Muscle of arm (tissue), 12 donors: ENCODE results near the gene TNF. TPM values are rescaled to one million over a fixed set of nuclear protein-coding genes. Genes with fewer than 3 reads are reported as not detected.
"Not testable (repeated sequence)": the region's sequence is repeated elsewhere in the genome, so short reads cannot be mapped to it uniquely, and the experiment has no call there.

ENCODE experiments used
- DNase-seq: peaks from one replicate; pipeline ENCODE4 v3.0.0-alpha.2; 2013
- polyA plus RNA-seq, 12 donors: library from polyadenylated mRNA; unstranded; fragments of 120-200 nt; gene quantifications; one replicate each; pipeline ENCODE4 v1.2.1, GENCODE V29; 2013; ENCODE audit not compliant: insufficient read length in 12 of 12

TNF gene
- polyA plus RNA-seq, 12 donors = 0.11 to 1.5 (median 0.33) TPM; not detected in 3

DNA sequence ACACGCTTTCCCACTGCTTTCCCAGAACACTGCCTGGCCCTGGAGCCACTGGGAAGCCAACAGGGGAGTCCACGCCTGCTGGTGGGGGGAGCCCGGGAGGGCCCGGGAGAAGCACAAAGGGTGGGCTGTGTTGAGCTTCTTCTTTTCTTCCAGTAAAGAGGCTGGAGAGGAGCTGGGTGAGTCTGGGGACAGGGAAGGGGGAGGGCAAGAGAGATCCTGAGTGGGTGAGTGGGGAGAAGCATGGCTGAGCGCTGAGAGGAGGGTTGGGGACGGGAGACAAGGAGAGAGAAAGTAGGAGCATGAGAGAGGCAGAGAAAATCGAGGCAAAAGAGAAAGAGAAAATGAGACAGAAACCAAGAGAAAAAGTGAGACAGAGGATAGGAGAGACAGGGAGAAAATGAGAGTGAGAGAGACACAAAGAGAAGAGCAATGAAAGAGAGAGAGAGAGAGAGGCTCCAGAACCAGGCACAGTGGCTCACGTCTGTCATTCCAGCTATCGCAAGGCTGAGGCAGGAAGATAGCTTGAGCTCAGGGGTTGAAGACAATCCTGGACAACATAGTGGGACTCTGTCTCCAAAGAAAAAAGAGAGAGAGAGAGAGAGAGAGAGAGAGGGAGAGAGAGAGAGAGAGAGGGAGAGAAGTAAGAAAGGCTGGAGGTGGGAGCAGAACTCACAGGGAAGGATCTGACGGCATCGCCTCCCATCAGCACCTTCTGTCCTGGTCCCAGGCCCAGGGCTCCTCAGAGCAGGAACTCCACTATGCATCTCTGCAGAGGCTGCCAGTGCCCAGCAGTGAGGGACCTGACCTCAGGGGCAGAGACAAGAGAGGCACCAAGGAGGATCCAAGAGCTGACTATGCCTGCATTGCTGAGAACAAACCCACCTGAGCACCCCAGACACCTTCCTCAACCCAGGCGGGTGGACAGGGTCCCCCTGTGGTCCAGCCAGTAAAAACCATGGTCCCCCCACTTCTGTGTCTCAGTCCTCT, 12.7 kb downstream of the TNF start:
- DNase-seq = no peak

GRCh38 chr6:31588871-31589650, 13.7 kb downstream of the TNF start:
- no peak for DNase-seq

- DNase-seq = not testable (repeated sequence)
Measured at GRCh38 chr6:31590691-31591090, 15.3 kb downstream of the TNF start.

GRCh38 chr6:31592396-31592771, 17.0 kb downstream of the TNF start:
- DNase-seq = no peak

GRCh38 chr6:31597006-31597405, 21.6 kb downstream of the TNF start:
- no peak for DNase-seq

GRCh38 chr6:31607317-31607716, 32.0 kb downstream of the TNF start:
- no peak for DNase-seq

DNA sequence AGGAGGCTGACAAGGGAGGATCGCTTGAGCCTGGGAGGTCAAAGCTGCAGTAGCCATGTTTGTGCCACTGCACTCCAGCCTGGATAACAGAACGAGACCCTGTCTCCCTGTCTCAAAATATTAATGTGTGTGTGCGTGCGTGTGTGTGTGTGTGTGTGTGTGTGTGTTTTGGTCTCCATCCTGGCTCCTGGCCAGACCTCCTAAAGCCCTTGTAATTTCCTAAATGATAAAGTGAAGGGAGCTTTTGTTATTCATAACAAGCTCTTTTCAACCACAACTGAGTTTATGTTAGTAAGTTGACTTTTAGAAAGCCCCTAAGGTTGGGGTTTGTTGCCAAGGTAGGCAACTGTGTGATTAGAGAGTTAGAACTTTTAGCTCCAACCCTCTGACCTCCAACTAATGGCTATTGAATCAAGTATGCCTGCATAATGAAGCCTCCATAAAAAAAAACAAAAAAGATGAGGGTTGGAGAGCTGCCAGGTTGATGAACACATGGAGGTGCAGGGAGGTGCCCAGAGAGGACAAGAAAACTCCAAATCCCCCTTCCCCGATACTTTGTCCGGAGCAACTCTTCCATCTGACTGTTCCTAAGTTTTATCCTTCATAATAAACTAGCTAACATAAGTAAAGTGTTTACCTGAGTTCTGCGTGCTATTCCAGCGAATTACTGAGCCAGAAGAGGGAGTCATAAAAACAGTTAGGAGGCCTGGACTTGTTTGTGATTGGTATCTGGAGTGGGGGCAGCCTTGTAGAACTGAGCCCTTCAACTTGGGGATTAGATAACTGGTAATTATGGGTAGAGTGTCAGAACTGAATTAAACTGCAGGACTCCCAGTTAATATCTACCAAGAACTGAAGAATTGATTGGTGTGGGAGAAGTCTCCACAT, 34.4 kb downstream of the TNF start:
- DNase-seq = no peak

DNA sequence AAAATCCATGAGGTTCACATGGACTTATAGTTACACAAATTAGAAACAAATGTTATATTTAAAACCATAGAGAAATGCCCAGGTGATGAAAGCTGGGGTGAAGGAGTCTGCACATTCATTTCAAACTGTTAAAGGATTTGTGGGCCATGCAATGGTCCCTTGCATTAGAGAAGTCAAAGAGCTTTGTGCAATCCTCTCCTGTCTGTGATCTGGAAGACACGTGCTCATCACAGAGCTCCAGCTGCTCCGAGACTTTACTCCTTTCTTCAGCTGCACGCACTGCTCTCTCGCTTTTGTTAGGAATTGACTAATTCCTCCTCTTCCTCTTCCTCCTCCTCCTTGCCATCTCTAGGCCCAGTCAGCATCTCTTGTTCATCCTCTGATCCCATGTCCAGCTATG, 35.6 kb downstream of the TNF start:
- no peak for DNase-seq

- DNase-seq = no peak
Measured at GRCh38 chr6:31614075-31614619, 38.8 kb downstream of the TNF start.

GRCh38 chr6:31614684-31615578, 39.6 kb downstream of the TNF start, which contains the start of gene AIF1:
TSS of gene AIF1 (plus strand) at chr6:31615234. CDS start at chr6:31615330, 96 bp downstream.
- no peak for DNase-seq

DNA sequence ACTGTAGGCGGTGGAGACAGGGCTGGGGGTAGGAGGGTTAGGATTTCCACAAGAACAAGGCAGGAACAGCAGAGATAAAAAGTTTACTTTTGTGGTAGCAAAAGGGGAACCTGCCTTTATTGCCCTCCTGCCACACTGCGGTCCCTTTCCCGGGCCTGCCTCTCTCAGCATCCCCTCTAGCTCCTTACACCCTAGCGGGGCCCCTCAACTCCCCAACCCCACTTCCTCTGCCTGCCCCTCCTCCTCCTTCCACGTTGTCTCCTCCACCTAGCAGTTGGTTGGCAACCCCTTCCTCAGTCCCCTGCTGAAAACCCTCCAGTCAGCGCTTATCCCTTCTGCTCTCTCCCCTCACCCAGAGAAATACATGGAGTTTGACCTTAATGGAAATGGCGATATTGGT, 40.4 kb downstream of the TNF start:
- no peak for DNase-seq

- no peak for DNase-seq
Measured at GRCh38 chr6:31617010-31617409, 41.6 kb downstream of the TNF start.

- DNase-seq = peak; percentile 99
Measured at GRCh38 chr6:31619805-31620585, 44.6 kb downstream of the TNF start.

DNA sequence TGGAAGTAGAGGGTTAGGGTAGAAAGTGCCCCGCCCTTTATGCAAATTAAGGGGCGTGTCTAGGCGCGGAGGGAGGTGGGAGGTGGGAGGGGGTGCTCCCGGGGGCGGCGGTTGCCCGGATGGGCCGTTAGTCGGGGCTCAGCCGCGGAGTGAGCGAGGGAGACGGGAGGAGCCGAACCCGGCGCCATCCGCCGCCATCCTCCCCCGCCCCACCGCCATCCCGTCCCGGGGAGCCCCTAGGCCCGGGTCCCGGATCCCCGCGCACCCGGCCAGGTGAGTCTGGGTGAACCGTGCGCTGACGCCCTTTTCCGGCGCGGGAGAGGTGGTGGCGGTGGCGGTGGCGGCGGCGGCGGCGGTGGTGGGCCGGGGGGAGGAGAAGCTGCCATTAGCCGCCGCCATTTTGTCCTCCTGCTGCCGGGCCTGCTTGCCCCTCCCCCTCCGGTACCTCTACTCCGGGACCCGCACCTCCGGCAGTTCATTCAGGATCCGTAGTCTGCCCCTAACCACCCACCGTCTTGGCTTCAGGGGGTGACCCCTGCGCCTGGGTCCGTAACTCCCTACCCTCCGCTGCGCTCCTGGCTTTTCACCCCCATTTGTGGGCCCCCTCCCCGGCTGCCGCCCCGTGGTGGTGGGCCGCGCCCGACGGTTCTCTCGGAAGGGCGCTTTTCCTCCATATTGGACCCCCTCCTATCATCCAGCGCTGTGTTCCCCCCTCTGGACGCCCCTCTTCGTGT, 45.4 kb downstream of the TNF start, which contains the start of gene PRRC2A:
PRRC2A (plus strand) TSS at position 130 of the 734 bp plus-strand sequence. CDS start 2,075 bp downstream, outside the sequence.
- peak; percentile 73 for DNase-seq

DNA sequence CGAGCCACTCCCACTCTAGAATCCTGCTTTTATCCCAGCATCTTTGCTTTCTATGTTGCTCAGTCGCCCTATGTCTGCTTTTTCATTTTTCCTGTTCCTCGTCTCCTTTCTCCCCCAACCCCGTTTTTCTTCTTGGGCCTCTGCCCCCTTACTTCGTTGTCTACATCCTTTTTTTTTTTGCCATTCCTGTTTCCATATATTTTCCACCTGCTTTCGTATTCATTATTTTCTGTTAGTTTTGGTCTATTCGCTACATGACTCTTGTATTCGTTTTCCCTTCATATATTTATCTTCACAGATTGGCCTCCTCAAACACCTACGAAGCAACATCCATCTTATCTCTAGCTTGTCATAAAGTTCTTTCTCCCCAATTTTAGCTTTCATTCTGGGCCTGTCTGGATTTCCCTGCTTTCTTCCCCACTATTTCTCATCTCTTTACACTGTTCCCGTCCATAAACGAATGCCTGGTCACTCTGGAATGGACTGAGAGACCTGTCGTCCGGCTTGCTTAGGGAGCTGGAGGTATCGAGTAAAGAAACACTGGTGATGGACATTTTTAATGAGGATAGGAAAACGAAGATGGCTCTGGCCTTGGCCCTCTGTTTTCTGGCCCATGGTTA, 46.1 kb downstream of the TNF start:
- DNase-seq = no peak

DNA sequence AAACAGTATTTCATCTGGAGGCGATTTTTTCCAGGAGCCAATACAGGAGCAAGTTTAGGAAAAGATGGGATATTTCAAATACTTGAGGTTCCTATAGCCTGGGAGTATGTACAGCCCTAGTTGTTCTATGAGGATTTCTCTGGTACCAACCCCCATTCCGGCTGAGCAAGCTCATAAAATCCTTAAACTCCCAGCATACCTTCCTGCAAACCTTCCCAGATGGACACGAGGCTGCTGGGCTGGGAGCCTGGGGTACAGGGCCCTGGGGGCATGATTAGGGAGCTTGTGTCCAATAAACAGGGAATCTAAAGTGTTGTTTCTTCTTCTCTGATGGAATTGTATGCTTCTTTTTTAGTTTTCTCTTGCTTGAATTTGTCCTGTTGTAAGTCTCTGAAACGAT, 46.6 kb downstream of the TNF start:
- no peak for DNase-seq

GRCh38 chr6:31622684-31623091, 47.3 kb downstream of the TNF start:
- no peak for DNase-seq

DNA sequence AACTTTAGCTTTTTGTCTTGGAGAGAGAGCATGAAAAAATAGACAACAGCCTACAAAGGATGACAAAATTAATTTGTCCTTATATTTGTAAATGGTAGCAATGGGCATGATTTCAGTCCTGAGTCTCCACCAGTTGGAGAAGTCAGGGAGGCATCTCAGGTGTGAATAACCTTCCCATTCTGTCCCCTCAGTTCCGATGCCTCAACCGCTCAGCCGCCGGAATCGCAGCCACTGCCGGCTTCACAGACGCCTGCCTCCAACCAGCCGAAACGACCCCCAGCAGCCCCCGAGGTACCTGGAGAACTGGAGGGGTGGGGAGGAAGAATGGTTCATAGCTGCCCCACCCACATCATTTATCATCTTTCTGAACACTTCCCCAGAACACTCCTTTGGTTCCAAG, 48.7 kb downstream of the TNF start:
- no peak for DNase-seq
